ENCODE measurements around the gene SLC37A4.
"Not testable (repeated sequence)": the region's sequence is repeated elsewhere in the genome, so short reads cannot be mapped to it uniquely, and the experiment has no call there.

SLC37A4 gene

DNA sequence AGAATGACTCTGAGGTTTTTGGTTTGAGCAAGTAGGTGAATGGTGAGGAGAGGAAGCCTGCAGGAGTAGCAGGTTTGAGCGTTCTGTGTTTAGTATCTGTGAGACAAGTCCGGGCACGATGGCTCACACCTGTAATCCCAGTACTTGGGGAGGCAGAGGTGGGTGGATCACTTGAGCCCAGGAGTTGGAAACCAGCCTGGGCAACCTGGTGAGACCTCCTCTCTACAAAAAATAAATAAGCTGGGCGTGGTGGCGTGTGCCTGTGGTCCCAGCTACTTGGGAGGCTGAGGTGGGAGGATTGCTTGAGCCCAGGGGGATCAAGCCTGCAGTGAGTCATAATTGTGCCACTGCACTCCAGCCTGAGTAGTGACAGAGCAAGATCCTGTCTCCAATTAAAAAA, 42.4 kb downstream of the SLC37A4 start:
- H3K27me3 ChIP-seq (ENCODE audit: control insufficient read depth, insufficient read depth, low read length), result no peaks in the 10 kb centered on the region
- no peak overlapping the region for H3K9ac ChIP-seq (ENCODE audit: low read length)
- no peaks in the 10 kb centered on the region for H3K4me1 ChIP-seq (ENCODE audit: control insufficient read depth, low read depth, low read length)
- no peaks in the 10 kb centered on the region for H3K9me3 ChIP-seq (ENCODE audit: control insufficient read depth, low read depth, low read length)
- no peak overlapping the region for H3K4me3 ChIP-seq (ENCODE audit: low read length)
- H3K36me3 ChIP-seq (ENCODE audit: control insufficient read depth, low read depth, low read length), result no peaks in the 10 kb centered on the region
- no peak overlapping the region for H3K27ac ChIP-seq (ENCODE audit: low read length)

DNA sequence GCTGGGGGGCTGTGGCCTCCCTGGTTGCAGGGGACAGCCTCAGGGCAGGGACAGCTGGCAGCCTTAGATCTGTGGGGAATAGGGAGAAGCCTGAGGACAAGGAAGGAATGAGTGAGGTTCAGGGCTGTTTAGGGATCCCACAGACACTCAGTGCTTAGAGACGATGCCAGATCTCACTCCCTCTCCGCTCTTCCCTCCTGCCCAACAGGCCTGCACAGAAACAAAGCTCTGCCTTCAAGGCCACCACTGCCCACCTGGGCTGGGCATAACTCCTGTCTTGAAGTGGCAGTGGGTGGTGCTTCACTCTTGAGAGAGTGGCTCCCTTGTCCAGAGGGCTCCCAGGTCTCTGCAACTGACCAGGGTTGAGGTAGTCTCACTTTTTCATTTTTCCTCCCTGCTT, 45.9 kb downstream of the SLC37A4 start:
- no peak overlapping the region for H3K27ac ChIP-seq (ENCODE audit: low read length)
- no peaks in the 10 kb centered on the region for H3K9me3 ChIP-seq (ENCODE audit: control insufficient read depth, low read depth, low read length)
- H3K4me3 ChIP-seq (ENCODE audit: low read length), result no peak overlapping the region
- no peaks in the 10 kb centered on the region for H3K36me3 ChIP-seq (ENCODE audit: control insufficient read depth, low read depth, low read length)
- no peak overlapping the region for H3K9ac ChIP-seq (ENCODE audit: low read length)
- peaks cover 8% of the 10 kb centered on the region for H3K4me1 ChIP-seq (ENCODE audit: control insufficient read depth, low read depth, low read length)
- peaks cover 6% of the 10 kb centered on the region for H3K27me3 ChIP-seq (ENCODE audit: control insufficient read depth, insufficient read depth, low read length)

DNA sequence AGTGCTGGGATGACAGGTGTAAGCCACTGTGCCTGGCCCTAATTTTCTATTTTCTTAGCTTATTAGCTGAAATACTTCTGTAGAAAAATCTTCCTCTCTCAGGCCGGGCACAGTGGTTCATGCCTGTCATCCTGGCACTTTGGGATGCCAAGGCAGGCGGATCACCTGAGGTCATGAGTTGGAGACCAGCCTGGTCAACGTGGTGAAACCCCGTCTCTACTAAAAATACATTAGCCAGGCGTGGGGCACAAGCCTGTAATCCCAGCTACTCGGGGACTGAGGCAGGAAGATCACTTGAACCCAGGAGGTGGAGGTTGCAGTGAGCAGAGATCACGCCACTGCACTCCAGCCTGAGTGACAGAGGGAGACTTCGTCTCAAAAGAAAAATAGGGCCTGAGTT, 46.3 kb downstream of the SLC37A4 start:
- H3K4me3 ChIP-seq (ENCODE audit: low read length); H3K9ac ChIP-seq (ENCODE audit: low read length); H3K36me3 ChIP-seq (ENCODE audit: control insufficient read depth, low read depth, low read length); H3K27me3 ChIP-seq (ENCODE audit: control insufficient read depth, insufficient read depth, low read length); H3K9me3 ChIP-seq (ENCODE audit: control insufficient read depth, low read depth, low read length); H3K27ac ChIP-seq (ENCODE audit: low read length): not testable (repeated sequence)
- H3K4me1 ChIP-seq (ENCODE audit: control insufficient read depth, low read depth, low read length), result peaks cover 10% of the 10 kb centered on the region

DNA sequence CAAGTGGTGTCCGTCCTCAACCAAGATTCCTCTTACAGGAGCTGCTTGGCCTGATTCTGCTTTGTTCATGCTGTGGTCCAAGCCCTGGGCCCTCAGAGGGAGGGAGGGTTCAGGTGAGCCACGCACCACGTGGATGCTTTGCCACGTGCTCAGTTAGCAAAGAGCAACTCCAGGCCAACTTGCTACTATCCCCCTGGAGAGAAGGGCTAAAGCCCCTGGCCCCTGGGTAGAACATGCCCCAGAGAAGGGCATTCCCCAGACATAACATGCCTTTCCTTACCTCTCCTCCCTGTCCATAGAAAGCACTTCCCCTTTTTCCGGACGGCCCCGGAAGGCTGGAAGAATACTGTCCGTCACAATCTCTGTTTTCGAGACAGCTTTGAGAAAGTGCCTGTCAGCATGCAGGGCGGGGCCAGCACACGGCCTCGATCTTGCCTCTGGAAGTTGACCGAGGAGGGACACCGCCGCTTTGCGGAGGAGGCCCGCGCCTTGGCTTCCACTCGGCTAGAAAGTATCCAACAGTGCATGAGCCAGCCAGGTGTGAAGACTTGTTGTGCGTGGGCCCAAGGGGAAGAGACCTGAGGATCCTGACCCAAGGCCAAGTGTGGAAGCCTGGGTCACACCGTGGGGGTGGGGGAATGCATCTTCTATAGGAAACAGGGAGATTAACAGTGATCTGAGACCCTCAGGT, 50.3 kb downstream of the SLC37A4 start:
- H3K9ac ChIP-seq (ENCODE audit: low read length), result no peak overlapping the region
- peaks cover 6% of the 10 kb centered on the region for H3K27me3 ChIP-seq (ENCODE audit: control insufficient read depth, insufficient read depth, low read length)
- H3K9me3 ChIP-seq (ENCODE audit: control insufficient read depth, low read depth, low read length), result no peaks in the 10 kb centered on the region
- H3K36me3 ChIP-seq (ENCODE audit: control insufficient read depth, low read depth, low read length), result no peaks in the 10 kb centered on the region
- H3K4me1 ChIP-seq (ENCODE audit: control insufficient read depth, low read depth, low read length), result peaks cover 10% of the 10 kb centered on the region
- no peak overlapping the region for H3K4me3 ChIP-seq (ENCODE audit: low read length)
- H3K27ac ChIP-seq (ENCODE audit: low read length), result no peak overlapping the region

DNA sequence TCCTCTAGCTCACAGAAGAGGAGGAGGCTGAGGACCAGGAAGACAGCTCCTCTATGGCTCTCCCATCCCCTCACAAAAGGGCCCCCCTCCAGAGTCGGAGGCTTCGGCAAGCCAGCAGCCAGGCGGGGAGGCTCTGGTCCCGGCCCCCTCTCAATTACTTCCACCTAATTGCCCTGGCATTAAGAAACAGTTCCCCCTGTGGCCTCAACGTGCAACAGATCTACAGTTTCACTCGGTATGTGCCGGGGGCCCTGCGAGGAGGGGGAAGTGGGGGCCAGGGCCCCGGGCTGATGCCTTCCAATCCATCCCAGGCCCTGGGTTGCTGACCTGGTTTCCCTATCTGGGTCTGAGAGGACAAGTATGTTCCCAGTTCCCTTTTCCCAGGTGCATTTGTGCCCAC, 51.2 kb downstream of the SLC37A4 start:
- no peaks in the 10 kb centered on the region for H3K36me3 ChIP-seq (ENCODE audit: control insufficient read depth, low read depth, low read length)
- no peak overlapping the region for H3K9ac ChIP-seq (ENCODE audit: low read length)
- H3K9me3 ChIP-seq (ENCODE audit: control insufficient read depth, low read depth, low read length), result no peaks in the 10 kb centered on the region
- H3K27me3 ChIP-seq (ENCODE audit: control insufficient read depth, insufficient read depth, low read length), result peaks cover 6% of the 10 kb centered on the region
- no peak overlapping the region for H3K4me3 ChIP-seq (ENCODE audit: low read length)
- H3K4me1 ChIP-seq (ENCODE audit: control insufficient read depth, low read depth, low read length), result peaks cover 10% of the 10 kb centered on the region
- H3K27ac ChIP-seq (ENCODE audit: low read length), result no peak overlapping the region

DNA sequence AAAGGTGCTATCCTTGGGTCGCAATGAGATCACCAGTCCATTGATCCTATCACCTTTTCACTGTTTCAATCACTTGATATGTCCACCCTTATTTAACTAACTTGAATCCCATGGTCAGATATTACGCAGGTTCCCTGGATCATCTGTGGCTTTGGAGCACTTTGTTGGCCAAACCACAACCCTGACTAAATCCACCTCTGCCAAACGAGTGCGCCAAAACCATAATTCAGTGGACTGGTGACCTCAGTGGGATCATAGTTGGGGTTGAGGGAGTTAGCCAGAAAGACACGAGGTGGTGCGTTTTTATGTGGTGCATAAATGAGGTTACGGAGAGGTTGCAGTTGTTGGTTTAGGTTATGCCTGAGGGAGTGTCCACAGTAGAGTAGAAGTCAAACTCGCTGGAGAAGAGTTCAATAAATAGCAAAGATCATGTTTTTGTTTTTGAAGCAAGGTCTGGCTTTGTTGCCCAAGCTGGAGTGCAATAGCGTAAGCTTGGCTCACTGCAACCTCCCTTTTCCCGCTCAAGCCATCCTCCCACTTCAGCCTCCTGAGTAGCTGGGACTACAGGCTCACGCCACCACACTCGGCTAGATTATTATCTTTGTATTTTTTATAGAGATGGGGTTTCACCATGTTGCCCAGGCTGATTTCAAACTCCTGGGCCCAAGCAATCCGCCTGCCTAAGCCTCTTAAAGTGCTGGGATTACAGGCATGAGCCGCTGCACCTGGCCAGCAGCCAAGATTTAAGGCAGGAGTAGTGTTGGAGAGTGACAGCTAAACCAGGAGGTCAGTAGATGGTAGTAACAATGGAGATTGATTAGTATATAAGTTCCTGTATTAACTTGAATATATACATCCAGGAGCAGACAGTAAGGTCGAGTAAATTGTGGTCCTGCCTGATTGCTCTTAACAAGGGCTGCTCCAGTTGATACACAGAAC, 54.6 kb downstream of the SLC37A4 start:
- H3K27ac ChIP-seq (ENCODE audit: low read length), result no peak overlapping the region
- H3K9me3 ChIP-seq (ENCODE audit: control insufficient read depth, low read depth, low read length), result no peaks in the 10 kb centered on the region
- no peaks in the 10 kb centered on the region for H3K36me3 ChIP-seq (ENCODE audit: control insufficient read depth, low read depth, low read length)
- H3K4me3 ChIP-seq (ENCODE audit: low read length), result no peak overlapping the region
- peaks cover 10% of the 10 kb centered on the region for H3K4me1 ChIP-seq (ENCODE audit: control insufficient read depth, low read depth, low read length)
- H3K9ac ChIP-seq (ENCODE audit: low read length), result no peak overlapping the region
- no peaks in the 10 kb centered on the region for H3K27me3 ChIP-seq (ENCODE audit: control insufficient read depth, insufficient read depth, low read length)
